Neural progenitor cell (in vitro differentiated cells): ENCODE data around the gene RABEPK. TPM values are rescaled to one million over a fixed set of nuclear protein-coding genes. Genes with fewer than 3 reads are reported as not detected.

Source experiments
- DNase-seq: peaks from one replicate; pipeline ENCODE4 v3.0.0-alpha.2; 2016; ENCODE audit warnings: low spot score
- H2AFZ ChIP-seq: fragments of 200-600 bp; sonication (generic); replicated peaks from 2 replicates; pipeline ENCODE4 v1.6.1; 2016; ENCODE audit warnings: antibody characterized with exemption
- H3F3A ChIP-seq: fragments of 200-600 bp; sonication (generic); 2 replicates; pipeline ENCODE4 v1.6.1; 2016; ENCODE audit warnings: antibody characterized with exemption, low read depth
- H3K27ac ChIP-seq: fragments of 200-600 bp; sonication (generic); 2 replicates; pipeline ENCODE4 v1.5.1; 2016; ENCODE audit warnings: mild to moderate bottlenecking
- H3K27me3 ChIP-seq: fragments of 200-600 bp; sonication (generic); 2 replicates; pipeline ENCODE4 v1.6.1; 2016; ENCODE audit warnings: mild to moderate bottlenecking, moderate library complexity
- H3K36me3 ChIP-seq: fragments of 200-600 bp; sonication (generic); 2 replicates; pipeline ENCODE4 v1.5.1; 2016
- H3K4me1 ChIP-seq: fragments of 200-600 bp; sonication (generic); 2 replicates; pipeline ENCODE4 v1.6.1; 2016; ENCODE audit warnings: mixed run types
- H3K4me2 ChIP-seq: fragments of 200-600 bp; sonication (generic); 2 replicates; pipeline ENCODE4 v1.6.1; 2016
- H3K4me3 ChIP-seq: fragments of 200-600 bp; sonication (generic); 2 replicates; pipeline ENCODE4 v1.5.1; 2016
- H3K79me2 ChIP-seq: fragments of 200-600 bp; sonication (generic); 2 replicates; pipeline ENCODE4 v1.6.1; 2016; ENCODE audit warnings: low read depth
- H3K9ac ChIP-seq: fragments of 200-600 bp; sonication (generic); 2 replicates; pipeline ENCODE4 v1.6.1; 2016
- H3K9me3 ChIP-seq: fragments of 200-600 bp; sonication (generic); 2 replicates; pipeline ENCODE4 v1.5.1; 2016; ENCODE audit warnings: low read depth
- H4K20me1 ChIP-seq: fragments of 200-600 bp; sonication (generic); 2 replicates; pipeline ENCODE4 v1.6.1; 2016; ENCODE audit warnings: low read depth
- H3K27ac Mint-ChIP-seq: 3 replicates; pipeline ENCODE4 v1.8.0; 2021; ENCODE audit warnings: mixed read lengths
- H3K27me3 Mint-ChIP-seq: 2 replicates; pipeline ENCODE4 v1.8.0; 2022; ENCODE audit warnings: low read depth, mild to moderate bottlenecking, inconsistent platforms, moderate library complexity, mixed read lengths; ENCODE audit not compliant: insufficient read depth
- H3K36me3 Mint-ChIP-seq: 3 replicates; pipeline ENCODE4 v1.8.0; 2021; ENCODE audit warnings: mixed read lengths
- H3K4me1 Mint-ChIP-seq: 3 replicates; pipeline ENCODE4 v1.8.0; 2021; ENCODE audit warnings: mixed read lengths
- H3K4me3 Mint-ChIP-seq: 3 replicates; pipeline ENCODE4 v1.8.0; 2021; ENCODE audit warnings: mild to moderate bottlenecking, moderate library complexity, mixed read lengths
- H3K9me3 Mint-ChIP-seq: 3 replicates; pipeline ENCODE4 v1.8.0; 2020; ENCODE audit warnings: mixed read lengths
- CTCF ChIP-seq: fragments of 200-600 bp; sonication (generic); IDR thresholded peaks from 2 replicates; pipeline ENCODE4 v1.5.1; 2017; ENCODE audit warnings: antibody characterized with exemption, mild to moderate bottlenecking
- EZH2 ChIP-seq: fragments of 200-600 bp; sonication (generic); IDR thresholded peaks from 2 replicates; pipeline ENCODE4 v1.6.1; 2017; ENCODE audit warnings: antibody characterized with exemption, mild to moderate bottlenecking, moderate library complexity
- EZH2phosphoT487 ChIP-seq: fragments of 200-600 bp; sonication (generic); IDR thresholded peaks from 2 replicates; pipeline ENCODE4 v1.6.1; 2017; ENCODE audit warnings: antibody characterized with exemption
- total RNA-seq: library from RNA; depleted of rRNA; stranded (reverse); fragments of >200 nt; gene quantifications from 2 replicates; pipeline ENCODE4 v1.2.3, GENCODE V29; 2015; ENCODE audit warnings: low replicate concordance

The RABEPK gene
- total RNA-seq, 1 donor from 2014 or later, result 7.8 TPM

- peaks cover 24% of the 10 kb centered on the region for H3F3A ChIP-seq
- H3K36me3 ChIP-seq, result no peaks in the 10 kb centered on the region
- Mint-ChIP-seq H3K9me3 (no peaks in the 10 kb centered on the region), H3K27ac (no peak overlapping the region), H3K4me1 (peaks cover 9% of the 10 kb centered on the region), H3K4me3 (no peak overlapping the region), H3K27me3 (peaks cover 4% of the 10 kb centered on the region), H3K36me3 (peaks cover 5% of the 10 kb centered on the region)
- no peak overlapping the region for H2AFZ ChIP-seq
- TF ChIP-seq CTCF (no peak), EZH2 (no peak), EZH2phosphoT487 (no peak)
- no peak overlapping the region for H3K4me2 ChIP-seq
- peaks cover 5% of the 10 kb centered on the region for H3K4me1 ChIP-seq
- no peaks in the 10 kb centered on the region for H4K20me1 ChIP-seq
- no peaks in the 10 kb centered on the region for H3K9me3 ChIP-seq
- no peak overlapping the region for H3K9ac ChIP-seq
- H3K4me3 ChIP-seq, result no peak overlapping the region
- H3K27me3 ChIP-seq, result peaks cover 4% of the 10 kb centered on the region
- no peak for DNase-seq
- H3K27ac ChIP-seq, result no peak overlapping the region
- peaks cover 6% of the 10 kb centered on the region for H3K79me2 ChIP-seq
Measured at GRCh38 chr9:125202846-125203618, 2.7 kb downstream of the RABEPK start.

- no peak overlapping the region for H3K4me3 Mint-ChIP-seq
- no peaks in the 10 kb centered on the region for H3K36me3 ChIP-seq
Measured at GRCh38 chr9:125204477-125204876, 4.1 kb downstream of the RABEPK start.

DNA sequence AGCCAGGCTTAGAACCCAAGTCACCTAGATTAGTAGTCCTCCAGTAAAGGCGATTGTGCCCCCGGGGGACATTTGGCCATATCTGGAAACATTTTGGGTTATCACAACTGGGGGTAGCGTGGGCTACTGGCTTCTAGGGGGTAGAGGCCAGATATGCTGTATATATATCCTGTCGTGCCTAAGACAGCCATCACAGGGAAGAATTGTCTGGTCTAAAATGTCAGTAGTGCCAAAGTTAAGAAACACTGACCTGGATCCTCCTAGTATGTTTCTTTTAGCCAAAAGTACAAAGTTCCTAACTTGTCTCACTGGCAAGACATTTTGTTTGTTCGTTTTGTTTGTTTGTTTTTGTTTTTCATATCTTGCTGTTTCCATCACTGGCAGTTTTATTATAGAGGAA, 13.8 kb downstream of the RABEPK start:
- Mint-ChIP-seq H3K9me3 (no peaks in the 10 kb centered on the region), H3K27me3 (no peaks in the 10 kb centered on the region), H3K4me3 (no peak overlapping the region), H3K27ac (no peak overlapping the region), H3K36me3 (peaks cover 5% of the 10 kb centered on the region), H3K4me1 (no peaks in the 10 kb centered on the region)
- Histone ChIP-seq H2AFZ (no peak overlapping the region), H3K36me3 (peaks cover 4% of the 10 kb centered on the region), H3K9ac (no peak overlapping the region), H3K4me1 (no peaks in the 10 kb centered on the region), H3K4me2 (no peak overlapping the region), H3F3A (no peaks in the 10 kb centered on the region), H3K9me3 (no peaks in the 10 kb centered on the region), H3K4me3 (no peak overlapping the region), H3K27me3 (no peaks in the 10 kb centered on the region), H4K20me1 (no peaks in the 10 kb centered on the region), H3K79me2 (no peaks in the 10 kb centered on the region), H3K27ac (no peak overlapping the region)
- no peak for TF ChIP-seq EZH2
- TF ChIP-seq CTCF, result no peak
- TF ChIP-seq EZH2phosphoT487, result no peak
- no peak for DNase-seq

More at GRCh38 chr9:125204477-125204876, 4.1 kb downstream of the RABEPK start:
- Histone ChIP-seq H3K4me1 (peaks cover 5% of the 10 kb centered on the region), H3K9ac (no peak overlapping the region), H3K4me3 (no peak overlapping the region), H3F3A (peaks cover 17% of the 10 kb centered on the region), H4K20me1 (no peaks in the 10 kb centered on the region), H3K27me3 (no peaks in the 10 kb centered on the region), H2AFZ (no peak overlapping the region), H3K9me3 (no peaks in the 10 kb centered on the region), H3K4me2 (no peak overlapping the region), H3K27ac (no peak overlapping the region), H3K79me2 (peaks cover 6% of the 10 kb centered on the region)
- Mint-ChIP-seq H3K9me3 (no peaks in the 10 kb centered on the region), H3K36me3 (peaks cover 10% of the 10 kb centered on the region), H3K27me3 (peaks cover 2% of the 10 kb centered on the region), H3K27ac (no peak overlapping the region), H3K4me1 (peaks cover 9% of the 10 kb centered on the region)
- TF ChIP-seq EZH2phosphoT487 (no peak), EZH2 (no peak), CTCF (no peak)
- DNase-seq, result no peak
